Activated T-helper 1 cell treated with anti-CD3 and anti-CD28 coated beads, Interleukin-12 subunit alpha, Interleukin-12 subunit beta, Interleukin-2, Interleukin-4 antibody, amounts not matched to agents 30 ng/mL and 10 ng/mL and 1 ng/mL, durations not matched to agents 14 hours and 24 hours and 36 hours (primary cell): ENCODE measurements around the gene HDAC7. TPM values are rescaled to one million over a fixed set of nuclear protein-coding genes. Genes with fewer than 3 reads are reported as not detected.

Source experiments
- DNase-seq: peaks from one replicate; pipeline ENCODE4 v3.0.0; 2021; ENCODE audit warnings: low spot score
- H3K27ac Mint-ChIP-seq: one replicate; pipeline ENCODE4 v1.8.0; 2021; ENCODE audit warnings: mild to moderate bottlenecking, mixed read lengths
- H3K27me3 Mint-ChIP-seq: one replicate; pipeline ENCODE4 v1.8.0; 2022; ENCODE audit warnings: mild to moderate bottlenecking, moderate library complexity, mixed read lengths; ENCODE audit not compliant: insufficient read depth
- H3K36me3 Mint-ChIP-seq: one replicate; pipeline ENCODE4 v1.8.0; 2021; ENCODE audit warnings: low read depth, mixed read lengths
- H3K4me1 Mint-ChIP-seq: one replicate; pipeline ENCODE4 v1.8.0; 2021; ENCODE audit warnings: low read depth, mixed read lengths
- H3K4me3 Mint-ChIP-seq: one replicate; pipeline ENCODE4 v1.8.0; 2021; ENCODE audit warnings: mild to moderate bottlenecking, moderate library complexity, mixed read lengths
- H3K9me3 Mint-ChIP-seq: one replicate; pipeline ENCODE4 v1.8.0; 2021; ENCODE audit warnings: mixed read lengths
- intact Hi-C: fragments of 100-400 bp; cut with micrococcal nuclease; formaldehyde crosslinking; loops from one replicate; pipeline ENCODE4 v1.15.1; 2024
- total RNA-seq: library from RNA; stranded (reverse); gene quantifications from 2 replicates; pipeline ENCODE4 v1.2.3, GENCODE V29; 2022

HDAC7 gene
- total RNA-seq, 1 donor from 2014 or later: 466 TPM

GRCh38 chr12:47773062-47773857 is 46.4 kb downstream of the HDAC7 start, which contains the start of gene SLC48A1:
Gene SLC48A1, plus strand, starts transcription at chr12:47773238. Its CDS starts 67 bp downstream, at chr12:47773305.
- H3K4me3 Mint-ChIP-seq: peak within 1 kb of the TSS; percentile 90
- H3K27ac Mint-ChIP-seq: peak within 1 kb of the TSS; percentile 85
- H3K9me3 Mint-ChIP-seq: no peaks in the 10 kb centered on the region
- peak; percentile 73 for DNase-seq
- H3K36me3 Mint-ChIP-seq: no peaks in the 10 kb centered on the region
- H3K4me1 Mint-ChIP-seq: peaks cover 45% of the 10 kb centered on the region
- intact Hi-C loops: loop anchor here (1.0 to 2.0 kb wide), 2 partner anchors 14 to 35 kb away; partner anchors contain the start of gene RAPGEF3
- H3K27me3 Mint-ChIP-seq: peaks cover 7% of the 10 kb centered on the region

- Mint-ChIP-seq H3K27ac (peak overlapping the region; percentile 85), H3K27me3 (peaks cover 7% of the 10 kb centered on the region), H3K36me3 (no peaks in the 10 kb centered on the region), H3K4me1 (peaks cover 40% of the 10 kb centered on the region), H3K9me3 (no peaks in the 10 kb centered on the region), H3K4me3 (peak overlapping the region; percentile 86)
- intact Hi-C loops: loop anchor here (1.0 to 2.0 kb wide), 2 partner anchors 14 to 36 kb away; partner anchors contain the start of gene RAPGEF3
- no peak for DNase-seq
Measured at GRCh38 chr12:47772738-47773061, 47.0 kb downstream of the HDAC7 start.

- no peaks in the 10 kb centered on the region for H3K36me3 Mint-ChIP-seq
- peaks cover 35% of the 10 kb centered on the region for H3K4me1 Mint-ChIP-seq
- peak overlapping the region; percentile 86 for H3K4me3 Mint-ChIP-seq
- H3K27ac Mint-ChIP-seq: peak overlapping the region; percentile 85
- DNase-seq: no peak
- no peaks in the 10 kb centered on the region for H3K9me3 Mint-ChIP-seq
- H3K27me3 Mint-ChIP-seq: peaks cover 7% of the 10 kb centered on the region
- intact Hi-C loops: loop anchor here (2.0 kb wide), 1 partner anchor 13 kb away; the partner anchor contains the start of gene RAPGEF3
Measured at GRCh38 chr12:47772094-47772660, 47.5 kb downstream of the HDAC7 start.

- intact Hi-C loops: no loop called here
- Mint-ChIP-seq H3K36me3 (no peaks in the 10 kb centered on the region), H3K27ac (no peak overlapping the region)
Measured at GRCh38 chr12:47771304-47771703, 48.4 kb downstream of the HDAC7 start.

GRCh38 chr12:47770086-47770726 is 49.5 kb downstream of the HDAC7 start:
- peaks cover 7% of the 10 kb centered on the region for H3K27me3 Mint-ChIP-seq
- DNase-seq: no peak
- H3K36me3 Mint-ChIP-seq: no peaks in the 10 kb centered on the region
- no peak overlapping the region for H3K27ac Mint-ChIP-seq
- no peak overlapping the region for H3K4me3 Mint-ChIP-seq
- no peaks in the 10 kb centered on the region for H3K9me3 Mint-ChIP-seq
- intact Hi-C loops: no loop called here
- H3K4me1 Mint-ChIP-seq: peaks cover 16% of the 10 kb centered on the region

More at GRCh38 chr12:47771304-47771703, 48.4 kb downstream of the HDAC7 start:
- H3K27me3 Mint-ChIP-seq: peaks cover 7% of the 10 kb centered on the region
- H3K9me3 Mint-ChIP-seq: no peaks in the 10 kb centered on the region
- H3K4me1 Mint-ChIP-seq: peaks cover 27% of the 10 kb centered on the region
- no peak for DNase-seq
- no peak overlapping the region for H3K4me3 Mint-ChIP-seq

- intact Hi-C loops: no loop called here
- Mint-ChIP-seq H3K27me3 (peaks cover 7% of the 10 kb centered on the region), H3K4me1 (peaks cover 9% of the 10 kb centered on the region), H3K36me3 (no peaks in the 10 kb centered on the region), H3K9me3 (no peaks in the 10 kb centered on the region), H3K27ac (no peak overlapping the region), H3K4me3 (no peak overlapping the region)
- no peak for DNase-seq
Measured at GRCh38 chr12:47769234-47770085, 50.2 kb downstream of the HDAC7 start.

GRCh38 chr12:47768323-47768811 is 51.3 kb downstream of the HDAC7 start:
- intact Hi-C loops: no loop called here
- Mint-ChIP-seq H3K9me3 (no peaks in the 10 kb centered on the region), H3K27ac (no peak overlapping the region), H3K27me3 (peaks cover 7% of the 10 kb centered on the region), H3K4me1 (no peaks in the 10 kb centered on the region), H3K4me3 (no peak overlapping the region), H3K36me3 (no peaks in the 10 kb centered on the region)
- DNase-seq: no peak

- Mint-ChIP-seq H3K4me3 (no peak overlapping the region), H3K36me3 (no peaks in the 10 kb centered on the region), H3K4me1 (peaks cover 3% of the 10 kb centered on the region), H3K27me3 (peaks cover 3% of the 10 kb centered on the region), H3K27ac (no peak overlapping the region), H3K9me3 (no peaks in the 10 kb centered on the region)
- intact Hi-C loops: loop anchor here (1.0 kb wide), 3 partner anchors 8 to 52 kb away; no protein-coding TSS in a partner anchor
- DNase-seq: peak; percentile 53
Measured at GRCh38 chr12:47767216-47767724, 52.4 kb downstream of the HDAC7 start.

GRCh38 chr12:47766502-47767215 is 53.0 kb downstream of the HDAC7 start:
- Mint-ChIP-seq H3K27me3 (no peaks in the 10 kb centered on the region), H3K36me3 (no peaks in the 10 kb centered on the region)
- intact Hi-C loops: loop anchor here (1.0 kb wide), 3 partner anchors 7 to 51 kb away; no protein-coding TSS in a partner anchor

GRCh38 chr12:47763481-47764346 is 56.0 kb downstream of the HDAC7 start:
- H3K27me3 Mint-ChIP-seq: peaks cover 4% of the 10 kb centered on the region
- no peak overlapping the region for H3K4me3 Mint-ChIP-seq
- intact Hi-C loops: no loop called here
- no peaks in the 10 kb centered on the region for H3K9me3 Mint-ChIP-seq
- peaks cover 21% of the 10 kb centered on the region for H3K4me1 Mint-ChIP-seq
- H3K36me3 Mint-ChIP-seq: no peaks in the 10 kb centered on the region
- DNase-seq: no peak
- H3K27ac Mint-ChIP-seq: no peak overlapping the region

More at GRCh38 chr12:47766502-47767215, 53.0 kb downstream of the HDAC7 start:
- no peak overlapping the region for H3K4me3 Mint-ChIP-seq
- H3K4me1 Mint-ChIP-seq: peaks cover 6% of the 10 kb centered on the region
- no peak for DNase-seq
- H3K27ac Mint-ChIP-seq: no peak overlapping the region
- H3K9me3 Mint-ChIP-seq: no peaks in the 10 kb centered on the region
